B cell (primary cell): ENCODE measurements around the gene RAB43. TPM values are rescaled to one million over a fixed set of nuclear protein-coding genes. Genes with fewer than 3 reads are reported as not detected.

Source experiments
- ATAC-seq: fragments of 200-7000 bp; cut with Tn5 transposase; one replicate; pipeline ENCODE4 v1.10.0; 2021; ENCODE audit warnings: low read depth, mild to moderate bottlenecking, moderate number of reproducible peaks, moderate library complexity
- CTCF ChIA-PET: fragments of 350-600 bp; sonication (Branson Sonifier 250); formaldehyde crosslinking; loops from one replicate; lab custom pipeline; 2021; ENCODE audit warnings: antibody characterized with exemption, inconsistent platforms; lab: Charles Lee
- POLR2A ChIA-PET: fragments of 350-600 bp; sonication (Branson Sonifier 250); formaldehyde crosslinking; loops from one replicate; lab custom pipeline; 2021; ENCODE audit warnings: antibody characterized with exemption; lab: Charles Lee
- DNase-seq: peaks from one replicate; pipeline ENCODE4 v3.0.0; 2013
- H2AFZ ChIP-seq: 2 replicates; pipeline ENCODE4 v1.6.1; 2012; ENCODE audit warnings: mild to moderate bottlenecking, low read depth, low read length; ENCODE audit not compliant: insufficient read depth, poor library complexity, severe bottlenecking
- H3K27ac ChIP-seq, 2 donors: 1 replicate in 1 of 2; 2 replicates in 1 of 2; pipeline ENCODE4 v1.5.1; 2012 to 2013; ENCODE audit warnings: low read length in 2 of 2, mild to moderate bottlenecking in 2 of 2, moderate library complexity in 1 of 2
- H3K27me3 ChIP-seq, 4 experiments: fragments of 200-600 bp in 1 of 4; sonication (generic) in 1 of 4; replicated peaks in 1 of 4; 1 replicate in 2 of 4; 2 replicates in 2 of 4; pipeline versions ENCODE4 v1.6.1 to v1.7.0; 2013 to 2016; ENCODE audit warnings: low read length in 3 of 4, mild to moderate bottlenecking in 2 of 4, mixed read lengths in 1 of 4, moderate library complexity in 1 of 4; ENCODE audit not compliant: insufficient read depth in 4 of 4, control insufficient read depth in 3 of 4; ENCODE audit errors: control extremely low read depth in 1 of 4
- H3K36me3 ChIP-seq, 2 experiments: replicated peaks in 1 of 2; 1 replicate in 1 of 2; 2 replicates in 1 of 2; pipeline versions ENCODE4 v1.6.1 to v1.7.1; 2013; ENCODE audit warnings: low read length in 1 of 2; ENCODE audit not compliant: insufficient read depth in 2 of 2, control insufficient read depth in 1 of 2; ENCODE audit errors: control extremely low read depth in 1 of 2, extremely low read depth in 1 of 2
- H3K4me1 ChIP-seq, 2 donors: fragments of 200-600 bp in 1 of 2; sonication (generic) in 1 of 2; 1 replicate in 1 of 2; 2 replicates in 1 of 2; pipeline versions ENCODE4 v1.5.1 to v1.6.1; 2013 to 2017; ENCODE audit warnings: low read length in 2 of 2; ENCODE audit not compliant: control insufficient read depth in 2 of 2, insufficient read depth in 2 of 2
- H3K4me2 ChIP-seq: replicated peaks from 2 replicates; pipeline ENCODE3; 2012; ENCODE audit warnings: mild to moderate bottlenecking, low read depth, low read length; ENCODE audit not compliant: poor library complexity, severe bottlenecking
- H3K4me3 ChIP-seq, 5 experiments: fragments of 200-600 bp in 1 of 5; sonication (generic) in 1 of 5; 1 replicate in 3 of 5; 2 replicates in 2 of 5; pipeline versions ENCODE4 v1.5.1 to v1.7.0; 2011 to 2016; ENCODE audit warnings: low read length in 4 of 5, mild to moderate bottlenecking in 4 of 5, low read depth in 2 of 5, control low read depth in 1 of 5, moderate library complexity in 1 of 5; ENCODE audit not compliant: insufficient read depth in 1 of 5; ENCODE audit errors: control extremely low read depth in 1 of 5, extremely low read depth in 1 of 5
- H3K79me2 ChIP-seq: fragments of 200-600 bp; sonication (generic); one replicate; pipeline ENCODE4 v1.6.0; 2016; ENCODE audit warnings: low read length; ENCODE audit not compliant: control insufficient read depth, insufficient read depth
- H3K9ac ChIP-seq: fragments of 200-600 bp; sonication (generic); 2 replicates; pipeline ENCODE4 v1.6.1; 2017; ENCODE audit warnings: mild to moderate bottlenecking, low read length, moderate library complexity
- H3K9me3 ChIP-seq, 3 donors: one replicate each; pipeline versions ENCODE4 v1.6.1 to v1.7.1; 2013; ENCODE audit warnings: low read length in 2 of 3; ENCODE audit not compliant: control insufficient read depth in 2 of 3, insufficient read depth in 1 of 3; ENCODE audit errors: control extremely low read depth in 1 of 3
- H4K20me1 ChIP-seq: 2 replicates; pipeline ENCODE4 v1.6.0; 2012; ENCODE audit warnings: mild to moderate bottlenecking, low read length; ENCODE audit not compliant: insufficient read depth, control insufficient read depth, poor library complexity, severe bottlenecking
- H3K27ac Mint-ChIP-seq: one replicate; pipeline ENCODE4 v1.8.0; 2021; ENCODE audit warnings: mixed read lengths
- H3K27me3 Mint-ChIP-seq: one replicate; pipeline ENCODE4 v1.8.0; 2021; ENCODE audit warnings: mixed read lengths
- H3K4me1 Mint-ChIP-seq: one replicate; pipeline ENCODE4 v1.8.0; 2021; ENCODE audit warnings: mixed read lengths
- H3K4me3 Mint-ChIP-seq: one replicate; pipeline ENCODE4 v1.8.0; 2021; ENCODE audit warnings: mixed read lengths
- H3K9me3 Mint-ChIP-seq: one replicate; pipeline ENCODE4 v1.8.0; 2022; ENCODE audit warnings: mixed read lengths; ENCODE audit not compliant: insufficient read depth
- CTCF ChIP-seq: fragments of 200-600 bp; IDR thresholded peaks from one replicate; pipeline ENCODE4 v1.8.0; 2022; ENCODE audit warnings: antibody characterized with exemption, mild to moderate bottlenecking
- EZH2 ChIP-seq: IDR thresholded peaks from 2 replicates; pipeline ENCODE4 v1.6.1; 2012; ENCODE audit warnings: borderline replicate concordance, low read depth, mild to moderate bottlenecking, moderate library complexity, low read length; ENCODE audit not compliant: insufficient read depth, poor library complexity, severe bottlenecking
- WGBS: methylation state at CpG from one replicate; pipeline ENCODE4 v1.1.5; 2013; ENCODE audit warnings: missing lambda C conversion rate; ENCODE audit not compliant: insufficient coverage; 5-methylcytosine and 5-hydroxymethylcytosine counted together
- intact Hi-C: fragments of 100-400 bp; cut with micrococcal nuclease; formaldehyde crosslinking; loops from one replicate; pipeline ENCODE4 v1.10.0; 2022
- polyA plus RNA-seq: library from polyadenylated mRNA; depleted of rRNA; stranded (reverse); fragments of >200 nt; gene quantifications from 2 replicates; pipeline ENCODE4 v1.2.3, GENCODE V29; 2012
- total RNA-seq, 2 donors: library from RNA; stranded (reverse); fragments of 120-200 nt in 1 of 2; gene quantifications; 1 replicate in 1 of 2; 2 replicates in 1 of 2; pipeline versions ENCODE4 v1.2.3 to v1.2.4, GENCODE V29; 2013 to 2022

RAB43 gene
- total and polyA plus RNA-seq, 2 donors (not counting 1 experiment from before 2014, with no cell fraction given): 7.6 to 14.3 TPM

- Histone ChIP-seq H4K20me1 (peaks cover 60% of the 10 kb centered on the region), H3K9ac (no peak overlapping the region), H3K79me2 (peaks cover 87% of the 10 kb centered on the region), H3K27me3 (no peaks in the 10 kb centered on the region), H3K4me1 (no peaks in the 10 kb centered on the region), H3K4me2 (no peak overlapping the region), H3K36me3 (peaks cover 0 to 20% of the 10 kb centered on the region in 2 experiments), H3K9me3 (no peaks in the 10 kb centered on the region), H2AFZ (no peak overlapping the region), H3K27ac (no peak overlapping the region), H3K4me3 (no peak overlapping the region)
- H3K9me3 Mint-ChIP-seq: no peaks in the 10 kb centered on the region
- H3K27ac Mint-ChIP-seq: no peak overlapping the region
- ChIA-PET POLR2A (no interaction called here), CTCF (no interaction called here)
- no peaks in the 10 kb centered on the region for H3K4me1 Mint-ChIP-seq
- intact Hi-C loops: no loop called here
- TF ChIP-seq CTCF (no peak), EZH2 (no peak)
- DNase-seq (no peak), ATAC-seq (no peak)
- H3K4me3 Mint-ChIP-seq: no peak overlapping the region
- no peaks in the 10 kb centered on the region for H3K27me3 Mint-ChIP-seq
- 100% methylated on average over 2 of the region's 5 CpGs for WGBS
Observed at GRCh38 chr3:129106320-129106719, 15.3 kb downstream of the RAB43 start.

GRCh38 chr3:129105862-129106261 is 15.7 kb downstream of the RAB43 start:
- no peak overlapping the region for H3K27ac ChIP-seq
- H3K4me1 Mint-ChIP-seq: no peaks in the 10 kb centered on the region
- ChIA-PET CTCF (no interaction called here), POLR2A (no interaction called here)
- H3K27me3 ChIP-seq: no peaks in the 10 kb centered on the region
- H3K9me3 Mint-ChIP-seq: no peaks in the 10 kb centered on the region
- H2AFZ ChIP-seq: no peak overlapping the region
- peaks cover 63% of the 10 kb centered on the region for H4K20me1 ChIP-seq
- no peak for DNase-seq
- no peaks in the 10 kb centered on the region for H3K27me3 Mint-ChIP-seq
- H3K9ac ChIP-seq: no peak overlapping the region
- 94% methylated on average over 3 of the region's 4 CpGs for WGBS
- no peaks in the 10 kb centered on the region for H3K9me3 ChIP-seq
- no peaks in the 10 kb centered on the region for H3K4me1 ChIP-seq
- no peak overlapping the region for H3K27ac Mint-ChIP-seq
- intact Hi-C loops: no loop called here
- TF ChIP-seq CTCF: no peak
- H3K4me2 ChIP-seq: no peak overlapping the region
- no peak overlapping the region for H3K4me3 ChIP-seq
- no peak overlapping the region for H3K4me3 Mint-ChIP-seq
- ATAC-seq: no peak
- H3K36me3 ChIP-seq: peaks cover 0 to 20% of the 10 kb centered on the region in 2 experiments
- H3K79me2 ChIP-seq: peaks cover 83% of the 10 kb centered on the region
